HG03039 (cell line): ENCODE data around the gene KLK15.
"Not testable (repeated sequence)": the region's sequence is repeated elsewhere in the genome, so short reads cannot be mapped to it uniquely, and the experiment has no call there.

Experiments used
- ATAC-seq: cut with Tn5 transposase; IDR thresholded peaks from one replicate; pipeline ENCODE4 v1.9.1; 2021; ENCODE audit warnings: mild to moderate bottlenecking, moderate library complexity; ENCODE audit not compliant: unreplicated experiment

The KLK15 gene

DNA sequence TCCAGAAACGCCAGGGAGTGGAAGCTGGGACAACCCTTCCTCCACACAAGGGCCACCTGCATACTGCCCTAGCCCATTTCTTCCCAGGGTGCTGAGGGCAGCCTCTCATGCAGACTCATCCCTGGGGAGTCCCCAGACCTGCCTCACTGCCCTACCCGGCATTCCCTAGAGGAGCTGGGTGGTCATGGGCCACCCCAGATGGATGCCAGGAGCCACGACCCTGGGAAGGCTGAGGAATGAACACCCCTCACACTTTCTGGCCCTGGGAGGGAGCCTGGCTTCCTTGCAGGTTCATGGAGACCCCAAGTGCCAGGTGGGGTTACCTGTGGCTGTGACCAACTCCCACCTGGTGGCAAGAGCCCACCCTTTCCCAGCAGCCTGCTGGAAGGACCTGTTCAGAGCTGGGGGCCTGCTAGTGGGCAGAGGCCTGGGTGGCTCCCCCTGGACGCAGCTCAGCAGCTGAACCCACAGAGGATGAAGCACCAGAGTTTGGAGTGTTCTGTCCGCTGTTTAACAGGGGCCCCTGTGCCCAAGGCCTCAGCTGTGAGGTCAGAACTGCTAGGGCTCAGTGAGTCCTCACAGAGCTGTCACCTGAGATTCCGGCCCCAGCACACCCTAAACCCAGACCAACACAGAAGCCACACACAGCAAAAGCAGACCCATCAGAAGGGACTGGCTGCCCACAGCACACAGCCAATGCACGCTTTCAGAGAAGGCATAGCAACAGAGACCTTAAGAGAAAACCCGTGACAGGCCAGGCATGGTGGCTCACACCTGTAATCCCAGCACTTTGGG is 36.5 kb downstream of the KLK15 start:
- ATAC-seq, result no peak

- no peak for ATAC-seq
Measured at GRCh38 chr19:50796128-50796633, 37.2 kb downstream of the KLK15 start.

- ATAC-seq, result no peak
Measured at GRCh38 chr19:50795664-50796073, 37.7 kb downstream of the KLK15 start.

- ATAC-seq, result no peak
Measured at GRCh38 chr19:50794876-50795663, 38.3 kb downstream of the KLK15 start.

DNA sequence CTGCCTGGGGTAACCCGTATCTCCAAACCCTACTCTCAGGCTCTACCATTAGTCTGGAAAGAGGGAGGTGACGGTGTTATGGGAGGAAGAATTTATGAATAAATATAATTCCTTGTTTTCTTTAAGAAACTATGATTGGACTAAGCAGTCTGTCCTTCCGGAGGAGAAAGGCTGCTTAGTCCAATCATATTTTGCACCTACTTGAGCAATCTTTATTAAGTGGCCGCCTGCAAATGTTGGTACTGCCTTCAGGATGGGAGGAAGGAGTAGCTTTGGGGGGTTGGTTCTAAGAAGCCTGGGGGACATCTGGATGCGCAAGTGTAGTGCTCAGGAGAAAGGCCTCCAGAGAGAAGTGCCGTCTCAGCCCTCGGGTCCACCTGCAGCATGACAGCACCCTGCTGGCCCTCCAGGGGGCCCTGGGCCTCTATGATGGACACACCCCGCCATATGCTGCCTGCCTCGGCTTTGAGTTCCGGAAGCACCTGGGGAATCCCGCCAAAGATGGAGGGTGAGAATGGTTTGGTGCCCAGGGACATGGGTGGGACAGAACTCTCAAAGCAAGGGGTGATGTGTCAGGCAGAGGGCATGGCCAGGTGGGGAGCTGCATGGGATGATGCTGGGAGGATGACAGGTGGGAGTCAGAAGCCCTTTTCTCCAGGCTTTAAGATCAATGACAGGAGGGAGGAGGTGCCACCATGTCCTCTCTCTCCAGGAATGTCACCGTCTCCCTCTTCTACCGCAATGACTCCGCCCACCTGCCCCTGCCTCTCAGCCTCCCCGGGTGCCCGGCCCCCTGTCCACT is 39.1 kb downstream of the KLK15 start:
- ATAC-seq, result no peak

- ATAC-seq, result no peak
Measured at GRCh38 chr19:50793558-50794065, 39.8 kb downstream of the KLK15 start.

- no peak for ATAC-seq
Measured at GRCh38 chr19:50792272-50793250, 40.8 kb downstream of the KLK15 start.

- no peak for ATAC-seq
Measured at GRCh38 chr19:50791594-50792271, 41.6 kb downstream of the KLK15 start.

DNA sequence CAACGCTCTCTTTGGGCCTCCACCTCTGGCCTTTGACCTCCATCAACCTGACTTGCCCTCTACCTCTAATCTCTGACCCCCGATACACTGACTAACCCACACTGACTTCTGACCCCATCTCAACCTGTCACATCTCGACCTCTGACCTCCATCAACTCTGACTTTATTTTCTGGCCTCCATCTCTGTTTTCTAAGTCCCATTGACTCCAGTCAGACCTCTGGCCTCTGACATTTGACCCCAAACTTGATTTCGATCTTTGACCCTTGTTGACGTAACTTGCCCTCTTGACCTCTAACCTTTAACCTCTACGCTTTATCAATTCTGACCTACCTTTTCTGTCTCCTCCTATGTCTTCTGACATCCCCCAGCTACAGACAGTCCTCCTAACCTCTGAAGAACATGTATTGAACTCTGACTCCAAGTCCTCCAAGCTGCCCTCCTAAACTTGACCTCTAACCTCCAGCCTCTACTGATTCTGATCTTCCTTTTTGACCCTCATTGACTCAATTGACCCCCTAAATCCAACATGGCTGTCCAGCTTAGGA is 42.4 kb downstream of the KLK15 start:
- no peak for ATAC-seq

GRCh38 chr19:50790396-50790795 is 43.0 kb downstream of the KLK15 start, which contains the start of gene ACP4:
TSS of gene ACP4 (plus strand) at chr19:50790415. CDS start at chr19:50790415, 0 bp downstream.
- ATAC-seq, result no peak

DNA sequence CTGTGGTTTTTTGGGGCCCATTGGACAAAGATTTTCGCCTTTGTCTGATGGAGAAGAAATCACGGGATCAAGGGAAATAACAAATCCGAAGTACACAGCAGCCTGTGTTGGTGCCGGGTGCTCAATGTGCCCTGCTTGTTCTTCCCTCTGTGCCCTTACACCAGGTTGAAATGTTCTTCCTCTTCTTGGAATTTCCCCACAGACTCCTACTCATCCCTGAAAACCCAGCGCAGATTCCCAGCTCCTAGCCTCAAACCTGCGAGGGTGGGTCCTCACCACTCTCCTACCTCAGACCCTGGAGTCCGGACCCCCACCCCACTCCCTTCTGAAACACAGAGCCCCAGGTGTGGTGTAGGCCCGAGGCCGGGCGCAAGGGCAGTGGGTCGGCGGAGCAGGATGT is 48.0 kb downstream of the KLK15 start:
- no peak for ATAC-seq

DNA sequence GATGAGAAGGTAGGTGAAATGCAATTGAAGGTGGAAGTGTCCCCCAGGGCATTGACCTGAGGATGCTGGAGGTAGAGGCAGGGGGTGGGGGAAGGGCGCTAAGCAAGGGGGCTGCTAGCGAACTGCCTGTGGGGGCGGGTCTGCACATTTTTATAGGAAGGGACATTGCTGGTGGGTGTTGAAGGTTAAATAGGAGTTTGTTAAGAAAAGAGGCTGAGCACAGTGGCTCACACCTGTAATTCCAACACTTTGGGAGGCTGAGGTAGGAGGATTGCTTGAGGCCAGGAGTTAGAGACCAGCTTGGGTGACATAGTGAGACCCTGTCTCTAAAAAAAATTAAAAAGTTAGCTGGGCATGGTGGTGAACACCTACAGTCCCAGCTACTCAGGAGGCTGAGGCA is 48.7 kb downstream of the KLK15 start:
- ATAC-seq, result no peak

- not testable (repeated sequence) for ATAC-seq
Measured at GRCh38 chr19:50783848-50784152, 49.6 kb downstream of the KLK15 start.

DNA sequence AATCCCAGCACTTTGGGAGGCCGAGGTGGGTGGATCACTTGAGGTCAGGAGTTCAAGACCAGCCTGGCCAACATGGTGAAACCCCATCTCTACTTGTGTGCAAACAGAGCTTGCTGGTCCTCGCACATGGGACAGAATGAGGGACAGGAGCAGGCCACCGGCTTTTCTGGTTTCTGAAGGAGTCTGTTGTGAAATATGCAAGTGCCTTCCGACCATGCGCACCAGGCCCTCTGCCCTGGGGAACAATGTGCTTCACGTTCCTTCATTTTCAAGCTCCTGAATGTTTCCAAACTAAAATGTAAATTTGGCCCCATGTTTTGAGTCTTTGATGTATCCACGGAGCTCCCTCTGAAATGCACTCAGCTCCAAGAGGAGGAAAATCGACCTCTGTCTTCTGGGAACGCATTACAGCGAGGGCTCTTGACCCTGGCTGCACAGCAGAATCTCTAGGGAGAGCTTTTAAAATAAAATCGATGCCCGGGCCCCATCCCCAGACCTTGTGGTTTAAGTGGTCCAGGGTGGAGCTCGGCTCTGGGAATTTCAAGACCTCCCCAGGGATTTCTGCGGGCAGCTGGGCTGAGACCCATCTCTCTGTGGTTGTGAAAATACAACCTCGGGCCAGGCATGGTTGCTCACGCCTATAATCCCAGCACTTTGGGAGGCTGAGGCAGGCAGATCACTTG is 52.5 kb downstream of the KLK15 start:
- no peak for ATAC-seq

DNA sequence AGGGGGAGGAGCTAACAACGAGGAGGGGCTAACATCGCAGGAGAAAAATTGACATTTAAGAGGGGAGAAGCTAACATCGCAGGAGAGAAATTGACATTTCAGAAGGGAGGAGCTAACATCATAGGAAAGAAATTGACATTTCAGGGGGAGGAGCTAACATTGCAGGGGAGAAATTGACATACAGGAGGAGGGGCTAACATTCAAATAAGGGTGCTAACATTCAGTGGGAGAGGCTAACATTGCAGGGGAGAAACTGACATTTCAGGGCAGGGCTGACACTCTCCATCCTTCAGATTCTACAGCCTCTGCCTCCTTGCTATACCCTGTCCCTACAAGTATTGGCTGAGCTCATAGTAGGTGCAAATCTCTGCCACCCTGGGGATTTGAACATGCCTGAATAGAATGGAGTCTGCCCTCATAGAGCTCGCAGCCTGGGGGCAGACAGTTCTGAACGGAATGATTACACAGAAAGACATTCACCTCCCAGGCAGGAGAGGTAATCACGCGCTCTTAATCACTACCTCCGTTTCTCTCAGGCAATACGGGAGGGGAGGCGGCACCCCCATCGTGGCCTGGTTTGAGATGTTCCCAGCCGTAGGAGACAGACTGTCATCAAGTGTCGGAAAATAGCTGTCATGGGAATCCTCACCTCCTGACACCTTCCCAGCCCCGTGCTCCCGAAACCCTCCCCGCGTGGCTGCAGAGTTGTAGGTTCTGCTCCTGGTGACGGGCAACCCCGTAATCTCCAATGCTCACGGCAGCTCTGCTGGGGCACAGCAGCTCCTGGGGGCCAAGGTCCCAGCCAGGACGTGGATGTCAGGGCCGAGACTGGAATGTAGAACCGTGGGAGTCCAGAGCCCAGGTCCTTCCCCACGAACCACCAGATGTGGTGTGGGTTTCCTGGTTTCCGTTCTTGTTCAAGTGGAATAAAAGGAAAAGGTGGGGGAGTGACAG is 53.6 kb downstream of the KLK15 start:
- no peak for ATAC-seq

- ATAC-seq, result no peak
Measured at GRCh38 chr19:50778906-50779430, 54.4 kb downstream of the KLK15 start.

DNA sequence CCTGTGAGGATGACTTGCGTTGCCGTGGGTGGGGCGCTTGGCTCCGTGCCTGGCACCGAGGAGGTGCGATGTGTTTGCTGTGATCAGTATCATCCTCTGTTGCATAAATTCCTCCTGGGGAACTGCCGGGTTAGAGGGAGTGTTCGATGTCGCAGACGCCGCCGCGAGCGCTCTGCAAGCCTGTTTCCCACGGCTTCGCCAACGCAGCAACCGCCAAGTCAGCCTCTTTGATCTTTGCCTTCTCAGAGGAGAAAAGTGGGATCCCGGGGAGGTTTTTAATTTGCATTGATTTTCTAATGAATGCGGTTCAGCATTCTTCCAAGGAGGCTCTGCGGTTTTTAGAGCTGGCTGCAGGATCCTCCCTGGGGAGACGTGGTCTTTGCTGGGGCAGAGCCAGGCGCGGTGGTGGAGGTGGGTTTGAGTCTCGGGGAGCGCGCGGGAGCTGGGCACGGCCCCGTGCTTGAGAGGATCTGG is 55.5 kb downstream of the KLK15 start:
- ATAC-seq, result no peak
